Measurements from ENCODE around the gene PTGDS.

- TF ChIP-seq CTCF (IDR thresholded peaks at IDR 0.05) (no peak), EP300 (IDR thresholded peaks at IDR 0.05; ENCODE audit: low read depth) (no peak)
Observed at GRCh38 chr9:137021568-137021978, 44.3 kb downstream of the PTGDS start.

All from transverse colon (tissue), 3 donors.